ENCODE results near the gene GBP4. TPM values are rescaled to one million over a fixed set of nuclear protein-coding genes. Genes with fewer than 3 reads are reported as not detected.

Gene GBP4
- total RNA-seq, 1 donor from 2014 or later, result 5.9 TPM

Other genes starting within 250 kb of the GBP4 start
- 6.8 TPM for gene KYAT3, start 206.3 kb downstream of the GBP4 start, total RNA-seq
- gene RBMXL1, start 206.3 kb downstream of the GBP4 start, total RNA-seq, result 10.7 TPM
- gene GBP3, start 176.1 kb downstream of the GBP4 start, total RNA-seq, result 9.3 TPM
- 8.3 TPM for gene GBP1, start 133.7 kb downstream of the GBP4 start, total RNA-seq
- gene GBP2, start 72.8 kb downstream of the GBP4 start, total RNA-seq, result 13.1 TPM
- gene GBP7, start 22.9 kb downstream of the GBP4 start, total RNA-seq, result not detected
- 0.68 TPM for gene GBP5, start 73.9 kb upstream of the GBP4 start, total RNA-seq
- 0.14 TPM for gene GBP6, start 165.1 kb upstream of the GBP4 start, total RNA-seq